AG04449 (cell line): Measurements from ENCODE around the gene TFEB.

Source experiments
- CTCF ChIA-PET: fragments of 350-600 bp; formaldehyde crosslinking; extraction: SDS; loops from one replicate; lab custom pipeline; 2021; ENCODE audit warnings: antibody characterized with exemption; lab: Yijun Ruan, JAX
- POLR2A ChIA-PET: fragments of 400-600, 350-600 bp; formaldehyde crosslinking; extraction: SDS; loops from one replicate; lab custom pipeline; 2020; ENCODE audit warnings: antibody characterized with exemption, inconsistent platforms; lab: Yijun Ruan, JAX
- DNase-seq: peaks from one replicate; pipeline ENCODE4 v3.0.0-alpha.2; 2010; ENCODE audit warnings: low read depth, low spot score
- H3K4me3 ChIP-seq: 2 replicates; pipeline ENCODE4 v1.5.1; 2011; ENCODE audit warnings: low read depth, mild to moderate bottlenecking, control low read depth, low read length
- CTCF ChIP-seq: IDR thresholded peaks from one replicate; pipeline ENCODE4 v1.5.1; 2011; ENCODE audit warnings: mild to moderate bottlenecking, moderate library complexity, low read length, control low read depth, inconsistent platforms; ENCODE audit not compliant: insufficient read depth; ENCODE audit errors: missing control alignments

TFEB gene

GRCh38 chr6:41651246-41651961 lies 84.0 kb downstream of the TFEB start:
- POLR2A ChIA-PET: no interaction called here
- CTCF ChIA-PET: interaction anchor here (1.0 to 2.5 kb wide), 5 partner anchors 22 to 283 kb away, joined by 3 to 8 read pairs (median 5); no protein-coding TSS in a partner anchor
- no peak overlapping the region for H3K4me3 ChIP-seq
- TF ChIP-seq CTCF: no peak
- DNase-seq: no peak

- DNase-seq: no peak
- TF ChIP-seq CTCF: no peak
- POLR2A ChIA-PET: no interaction called here
- CTCF ChIA-PET: interaction anchor here (0.9 to 4.6 kb wide), 4 partner anchors 29 to 282 kb away, joined by 4 to 17 read pairs (median 4); no protein-coding TSS in a partner anchor
- H3K4me3 ChIP-seq: no peak overlapping the region
These were observed 85.3 kb downstream of the TFEB start for GRCh38 chr6:41650120-41650519.

- no peak for DNase-seq
- CTCF ChIA-PET: interaction anchor here (0.8 to 4.6 kb wide), 6 partner anchors 10 to 281 kb away, joined by 4 to 17 read pairs (median 4); no protein-coding TSS in a partner anchor
- H3K4me3 ChIP-seq: no peak overlapping the region
- POLR2A ChIA-PET: no interaction called here
- no peak for TF ChIP-seq CTCF
These were observed 85.8 kb downstream of the TFEB start for GRCh38 chr6:41649596-41649995.

GRCh38 chr6:41648921-41649320 lies 86.5 kb downstream of the TFEB start:
- DNase-seq: no peak
- H3K4me3 ChIP-seq: no peak overlapping the region
- no peak for TF ChIP-seq CTCF
- ChIA-PET POLR2A (no interaction called here), CTCF (interaction anchor here (0.8 to 4.6 kb wide), 4 partner anchors 9 to 281 kb away, joined by 3 to 17 read pairs (median 4); no protein-coding TSS in a partner anchor)

GRCh38 chr6:41648070-41648585 lies 87.3 kb downstream of the TFEB start:
- CTCF ChIA-PET: interaction anchor here (0.8 to 4.6 kb wide), 5 partner anchors 35 to 280 kb away, joined by 3 to 17 read pairs (median 5); no protein-coding TSS in a partner anchor
- DNase-seq: no peak
- POLR2A ChIA-PET: interaction anchor here (0.6 kb wide), 1 partner anchor 25 kb away, joined by 3 read pairs; no protein-coding TSS in a partner anchor
- no peak for TF ChIP-seq CTCF
- H3K4me3 ChIP-seq: no peak overlapping the region

GRCh38 chr6:41647061-41647511 lies 88.3 kb downstream of the TFEB start:
- ChIA-PET CTCF (interaction anchor here (0.8 to 4.6 kb wide), 5 partner anchors 10 to 279 kb away, joined by 3 to 17 read pairs (median 5); no protein-coding TSS in a partner anchor), POLR2A (no interaction called here)
- TF ChIP-seq CTCF: no peak
- no peak overlapping the region for H3K4me3 ChIP-seq
- DNase-seq: no peak
